Activated naive CD8-positive, alpha-beta T cell treated with anti-CD3 and anti-CD28 coated beads, Interleukin-2, amount 50 U/mL, for 24 hours (primary cell): ENCODE data around the gene BCO1.

Experiments used
- ATAC-seq: fragments of 150-1000 bp; cut with Tn5 transposase; one replicate; pipeline ENCODE4 v1.10.0; 2021
- DNase-seq: peaks from one replicate; pipeline ENCODE4 v3.0.0; 2021
- H3K27ac Mint-ChIP-seq: one replicate; pipeline ENCODE4 v1.8.0; 2021; ENCODE audit warnings: mild to moderate bottlenecking, mixed read lengths
- H3K27me3 Mint-ChIP-seq: one replicate; pipeline ENCODE4 v1.8.0; 2021; ENCODE audit warnings: mixed read lengths
- H3K36me3 Mint-ChIP-seq: one replicate; pipeline ENCODE4 v1.8.0; 2021; ENCODE audit warnings: low read depth, mixed read lengths
- H3K4me1 Mint-ChIP-seq: one replicate; pipeline ENCODE4 v1.8.0; 2021; ENCODE audit warnings: mixed read lengths
- H3K4me3 Mint-ChIP-seq: one replicate; pipeline ENCODE4 v1.8.0; 2021; ENCODE audit warnings: mild to moderate bottlenecking, moderate library complexity, mixed read lengths
- H3K9me3 Mint-ChIP-seq: one replicate; pipeline ENCODE4 v1.8.0; 2021; ENCODE audit warnings: mixed read lengths

Gene BCO1

GRCh38 chr16:81313701-81314602 lies 75.5 kb downstream of the BCO1 start:
- Mint-ChIP-seq H3K4me1 (peaks cover 69% of the 10 kb centered on the region), H3K4me3 (peak overlapping the region; percentile 86), H3K9me3 (no peaks in the 10 kb centered on the region), H3K27ac (peak overlapping the region; percentile 86), H3K36me3 (peaks cover 1% of the 10 kb centered on the region), H3K27me3 (no peaks in the 10 kb centered on the region)
- ATAC-seq (no peak), DNase-seq (no peak)

GRCh38 chr16:81314603-81315270 lies 76.2 kb downstream of the BCO1 start, which contains the start of gene GAN:
Gene GAN, plus strand, starts transcription at chr16:81314962. Its CDS starts 152 bp downstream, at chr16:81315114.
- H3K27ac Mint-ChIP-seq: peak within 1 kb of the TSS; percentile 86

GRCh38 chr16:81315271-81316175 lies 77.0 kb downstream of the BCO1 start:
- Mint-ChIP-seq H3K9me3 (no peaks in the 10 kb centered on the region), H3K4me1 (peaks cover 64% of the 10 kb centered on the region), H3K27me3 (no peaks in the 10 kb centered on the region), H3K27ac (peak overlapping the region; percentile 86), H3K36me3 (peaks cover 1% of the 10 kb centered on the region), H3K4me3 (peak overlapping the region; percentile 86)
- ATAC-seq (peak; percentile 23), DNase-seq (peak; percentile 53)

More at GRCh38 chr16:81314603-81315270, 76.2 kb downstream of the BCO1 start, which contains the start of gene GAN:
- no peaks in the 10 kb centered on the region for H3K27me3 Mint-ChIP-seq
- peak within 1 kb of the TSS; percentile 86 for H3K4me3 Mint-ChIP-seq
- ATAC-seq (peak; percentile 88), DNase-seq (peak; percentile 94)
- no peaks in the 10 kb centered on the region for H3K9me3 Mint-ChIP-seq
- peaks cover 68% of the 10 kb centered on the region for H3K4me1 Mint-ChIP-seq
- peaks cover 1% of the 10 kb centered on the region for H3K36me3 Mint-ChIP-seq

- DNase-seq (no peak), ATAC-seq (no peak)
- H3K4me3 Mint-ChIP-seq: peak overlapping the region; percentile 85
- H3K9me3 Mint-ChIP-seq: no peaks in the 10 kb centered on the region
- H3K4me1 Mint-ChIP-seq: peaks cover 58% of the 10 kb centered on the region
- no peaks in the 10 kb centered on the region for H3K27me3 Mint-ChIP-seq
- peaks cover 1% of the 10 kb centered on the region for H3K36me3 Mint-ChIP-seq
- H3K27ac Mint-ChIP-seq: peak overlapping the region; percentile 52
Observed at GRCh38 chr16:81316176-81316496, 77.6 kb downstream of the BCO1 start.

- Mint-ChIP-seq H3K4me1 (peaks cover 38% of the 10 kb centered on the region), H3K27me3 (no peaks in the 10 kb centered on the region), H3K4me3 (no peak overlapping the region), H3K27ac (no peak overlapping the region), H3K9me3 (no peaks in the 10 kb centered on the region), H3K36me3 (peaks cover 1% of the 10 kb centered on the region)
- DNase-seq (no peak), ATAC-seq (no peak)
Observed at GRCh38 chr16:81318711-81319110, 80.2 kb downstream of the BCO1 start.

GRCh38 chr16:81319221-81319912 lies 80.9 kb downstream of the BCO1 start:
- no peaks in the 10 kb centered on the region for H3K27me3 Mint-ChIP-seq
- DNase-seq (no peak), ATAC-seq (no peak)
- no peaks in the 10 kb centered on the region for H3K9me3 Mint-ChIP-seq
- no peak overlapping the region for H3K4me3 Mint-ChIP-seq
- no peak overlapping the region for H3K27ac Mint-ChIP-seq
- H3K36me3 Mint-ChIP-seq: peaks cover 1% of the 10 kb centered on the region
- peaks cover 32% of the 10 kb centered on the region for H3K4me1 Mint-ChIP-seq

GRCh38 chr16:81321039-81321438 lies 82.5 kb downstream of the BCO1 start:
- no peak overlapping the region for H3K4me3 Mint-ChIP-seq
- peaks cover 24% of the 10 kb centered on the region for H3K4me1 Mint-ChIP-seq
- H3K27ac Mint-ChIP-seq: no peak overlapping the region
- no peaks in the 10 kb centered on the region for H3K9me3 Mint-ChIP-seq
- no peaks in the 10 kb centered on the region for H3K27me3 Mint-ChIP-seq
- peaks cover 7% of the 10 kb centered on the region for H3K36me3 Mint-ChIP-seq
- ATAC-seq (no peak), DNase-seq (no peak)

- DNase-seq (no peak), ATAC-seq (no peak)
- no peak overlapping the region for H3K27ac Mint-ChIP-seq
- H3K36me3 Mint-ChIP-seq: peaks cover 7% of the 10 kb centered on the region
- H3K4me1 Mint-ChIP-seq: peaks cover 19% of the 10 kb centered on the region
- no peaks in the 10 kb centered on the region for H3K27me3 Mint-ChIP-seq
- no peaks in the 10 kb centered on the region for H3K9me3 Mint-ChIP-seq
- no peak overlapping the region for H3K4me3 Mint-ChIP-seq
Observed at GRCh38 chr16:81321536-81321935, 83.0 kb downstream of the BCO1 start.

- Mint-ChIP-seq H3K4me3 (no peak overlapping the region), H3K36me3 (peaks cover 5% of the 10 kb centered on the region), H3K27me3 (no peaks in the 10 kb centered on the region), H3K27ac (no peak overlapping the region), H3K4me1 (peaks cover 3% of the 10 kb centered on the region), H3K9me3 (no peaks in the 10 kb centered on the region)
- DNase-seq: no peak
- ATAC-seq: no peak
Observed at GRCh38 chr16:81324808-81325207, 86.3 kb downstream of the BCO1 start.

GRCh38 chr16:81327011-81327410 lies 88.5 kb downstream of the BCO1 start:
- peaks cover 5% of the 10 kb centered on the region for H3K36me3 Mint-ChIP-seq
- DNase-seq (no peak), ATAC-seq (no peak)
- H3K27me3 Mint-ChIP-seq: no peaks in the 10 kb centered on the region
- no peaks in the 10 kb centered on the region for H3K4me1 Mint-ChIP-seq
- no peaks in the 10 kb centered on the region for H3K9me3 Mint-ChIP-seq
- H3K27ac Mint-ChIP-seq: no peak overlapping the region
- no peak overlapping the region for H3K4me3 Mint-ChIP-seq

GRCh38 chr16:81327447-81328196 lies 89.1 kb downstream of the BCO1 start:
- DNase-seq: no peak
- no peaks in the 10 kb centered on the region for H3K27me3 Mint-ChIP-seq
- H3K4me3 Mint-ChIP-seq: no peak overlapping the region
- no peak overlapping the region for H3K27ac Mint-ChIP-seq
- H3K36me3 Mint-ChIP-seq: peaks cover 7% of the 10 kb centered on the region
- no peak for ATAC-seq
- no peaks in the 10 kb centered on the region for H3K9me3 Mint-ChIP-seq
- H3K4me1 Mint-ChIP-seq: no peaks in the 10 kb centered on the region

- H3K4me3 Mint-ChIP-seq: no peak overlapping the region
- peak overlapping the region; percentile 31 for H3K27ac Mint-ChIP-seq
- no peak for DNase-seq
- no peak for ATAC-seq
- no peaks in the 10 kb centered on the region for H3K9me3 Mint-ChIP-seq
- no peaks in the 10 kb centered on the region for H3K27me3 Mint-ChIP-seq
- H3K36me3 Mint-ChIP-seq: peaks cover 12% of the 10 kb centered on the region
- H3K4me1 Mint-ChIP-seq: peaks cover 3% of the 10 kb centered on the region
Observed at GRCh38 chr16:81329947-81330346, 91.5 kb downstream of the BCO1 start.

GRCh38 chr16:81333356-81333755 lies 94.9 kb downstream of the BCO1 start:
- Mint-ChIP-seq H3K27ac (no peak overlapping the region), H3K36me3 (peaks cover 7% of the 10 kb centered on the region), H3K9me3 (no peaks in the 10 kb centered on the region), H3K27me3 (no peaks in the 10 kb centered on the region), H3K4me3 (no peak overlapping the region), H3K4me1 (peaks cover 17% of the 10 kb centered on the region)
- no peak for DNase-seq
- no peak for ATAC-seq
